PC-9 (cell line): ENCODE results near the gene SULT1C3.

Experiments used
- EZH2 ChIP-seq: fragments of 200-600 bp; sonication (generic); IDR thresholded peaks from 2 replicates; pipeline ENCODE4 v1.8.0; 2017; ENCODE audit warnings: antibody characterized with exemption, low read depth
- TF ChIP-seq, protein P1 (sequence below): fragments of 200-600 bp; sonication (generic); conservative IDR thresholded peaks from 2 replicates; pipeline ENCODE4 v1.6.1; 2017; ENCODE audit warnings: mixed run types, antibody characterized with exemption, mild to moderate bottlenecking, moderate library complexity

DNA sequence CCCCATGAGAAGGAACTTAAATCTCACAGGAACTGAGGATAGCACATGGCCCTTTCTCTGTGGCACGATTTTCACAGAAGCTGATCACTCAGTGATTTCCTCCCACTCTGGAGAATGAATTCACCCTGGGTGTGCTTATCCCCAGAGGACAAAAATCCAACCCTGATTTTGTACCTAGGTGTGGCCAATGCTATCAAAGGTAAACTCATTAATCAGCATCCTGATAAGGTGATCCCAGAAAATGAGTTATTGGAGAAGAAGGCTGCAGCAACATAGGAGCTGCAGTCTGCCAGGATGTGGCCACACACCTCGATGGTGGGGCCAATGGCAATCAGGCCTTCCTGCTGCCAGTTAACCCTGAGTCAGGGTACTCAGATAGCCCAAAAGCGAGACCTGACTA lies 40.7 kb downstream of the SULT1C3 start:
- TF ChIP-seq, protein P1, sequence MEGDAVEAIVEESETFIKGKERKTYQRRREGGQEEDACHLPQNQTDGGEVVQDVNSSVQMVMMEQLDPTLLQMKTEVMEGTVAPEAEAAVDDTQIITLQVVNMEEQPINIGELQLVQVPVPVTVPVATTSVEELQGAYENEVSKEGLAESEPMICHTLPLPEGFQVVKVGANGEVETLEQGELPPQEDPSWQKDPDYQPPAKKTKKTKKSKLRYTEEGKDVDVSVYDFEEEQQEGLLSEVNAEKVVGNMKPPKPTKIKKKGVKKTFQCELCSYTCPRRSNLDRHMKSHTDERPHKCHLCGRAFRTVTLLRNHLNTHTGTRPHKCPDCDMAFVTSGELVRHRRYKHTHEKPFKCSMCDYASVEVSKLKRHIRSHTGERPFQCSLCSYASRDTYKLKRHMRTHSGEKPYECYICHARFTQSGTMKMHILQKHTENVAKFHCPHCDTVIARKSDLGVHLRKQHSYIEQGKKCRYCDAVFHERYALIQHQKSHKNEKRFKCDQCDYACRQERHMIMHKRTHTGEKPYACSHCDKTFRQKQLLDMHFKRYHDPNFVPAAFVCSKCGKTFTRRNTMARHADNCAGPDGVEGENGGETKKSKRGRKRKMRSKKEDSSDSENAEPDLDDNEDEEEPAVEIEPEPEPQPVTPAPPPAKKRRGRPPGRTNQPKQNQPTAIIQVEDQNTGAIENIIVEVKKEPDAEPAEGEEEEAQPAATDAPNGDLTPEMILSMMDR, result no peak
- TF ChIP-seq EZH2, result no peak
